ENCODE results near the gene ELOVL2.

- TF ChIP-seq CTCF (IDR thresholded peaks at IDR 0.05; ENCODE audit: borderline replicate concordance, extremely low read depth, low read length, poor library complexity, severe bottlenecking) (no peak), EZH2 (IDR thresholded peaks at IDR 0.05; ENCODE audit: borderline replicate concordance, low read depth, low read length, severe bottlenecking) (no peak)
Measured at GRCh38 chr6:10989587-10989986, 54.5 kb downstream of the ELOVL2 start.

Data from DND-41 (cell line).